GM12878 (cell line): Measurements from ENCODE around the gene EXD3. TPM values are rescaled to one million over a fixed set of nuclear protein-coding genes. Genes with fewer than 3 reads are reported as not detected.

Experiments used
- ATF7 ChIP-seq: fragments of 450-650 bp; IDR thresholded peaks from 2 replicates; pipeline ENCODE4 v1.6.1; 2016; ENCODE audit warnings: low read depth, mild to moderate bottlenecking
- CBFB ChIP-seq: IDR thresholded peaks from 2 replicates; pipeline ENCODE4 v1.6.1; 2016; ENCODE audit warnings: antibody characterized with exemption, low read depth
- CBX5 ChIP-seq: sonication (generic); IDR thresholded peaks from 2 replicates; pipeline ENCODE4 v1.6.1; 2016; ENCODE audit warnings: low read depth, moderate library complexity, mild to moderate bottlenecking, inconsistent platforms
- CEBPZ ChIP-seq: fragments of 150-350 bp; IDR thresholded peaks from 2 replicates; pipeline ENCODE4 v1.6.1; 2016; ENCODE audit warnings: low read depth, low read length
- E2F4 ChIP-seq: IDR thresholded peaks from 2 replicates; pipeline ENCODE4 v1.6.1; 2012; ENCODE audit warnings: low read depth, low read length, improper control_type of control experiment
- GABPA ChIP-seq: IDR thresholded peaks from 2 replicates; pipeline ENCODE4 v1.6.1; 2014; ENCODE audit warnings: antibody characterized with exemption, low read depth, mild to moderate bottlenecking, inconsistent platforms
- HDGF ChIP-seq: fragments of 450-650 bp; IDR thresholded peaks from 2 replicates; pipeline ENCODE4 v1.6.1; 2016; ENCODE audit warnings: antibody characterized with exemption
- IKZF2 ChIP-seq, 2 experiments: fragments of 450-650 bp; IDR thresholded peaks; 2 replicates each; pipeline ENCODE4 v1.6.1; 2017; ENCODE audit warnings: mild to moderate bottlenecking in 2 of 2, moderate library complexity in 2 of 2
- MLLT1 ChIP-seq: fragments of 450-650 bp; IDR thresholded peaks from 2 replicates; pipeline ENCODE4 v1.6.1; 2016; ENCODE audit warnings: mild to moderate bottlenecking
- MTA2 ChIP-seq: fragments of 450-650 bp; IDR thresholded peaks from 2 replicates; pipeline ENCODE4 v1.6.1; 2016; ENCODE audit warnings: low read depth, mild to moderate bottlenecking, moderate library complexity
- NBN ChIP-seq: fragments of 450-650 bp; IDR thresholded peaks from 2 replicates; pipeline ENCODE4 v1.6.1; 2016
- NRF1 ChIP-seq: conservative IDR thresholded peaks from 2 replicates; pipeline ENCODE4 v1.6.1; 2011; ENCODE audit warnings: mild to moderate bottlenecking, low read depth, low read length, improper control_type of control experiment
- PKNOX1 ChIP-seq: fragments of 450-650 bp; IDR thresholded peaks from 2 replicates; pipeline ENCODE4 v1.6.1; 2016; ENCODE audit warnings: mild to moderate bottlenecking
- RAD21 ChIP-seq: IDR thresholded peaks from 2 replicates; pipeline ENCODE4 v1.6.1; 2011; ENCODE audit warnings: mild to moderate bottlenecking, low read depth, low read length, moderate library complexity; ENCODE audit not compliant: insufficient read depth
- RBBP5 ChIP-seq: fragments of 200-600 bp; sonication (generic); conservative IDR thresholded peaks from 2 replicates; pipeline ENCODE4 v1.6.1; 2016
- SMAD5 ChIP-seq: IDR thresholded peaks from 2 replicates; pipeline ENCODE4 v1.6.1; 2016; ENCODE audit warnings: antibody characterized with exemption, low read depth
- SREBF1 ChIP-seq: IDR thresholded peaks from 2 replicates; pipeline ENCODE4 v1.6.1; 2012; ENCODE audit warnings: mild to moderate bottlenecking, low read length
- STAT3 ChIP-seq: IDR thresholded peaks from 2 replicates; pipeline ENCODE4 v1.6.1; 2011; ENCODE audit warnings: low read depth, low read length, improper control_type of control experiment
- TBL1XR1 ChIP-seq: IDR thresholded peaks from 2 replicates; pipeline ENCODE4 v1.6.1; 2012; ENCODE audit warnings: low read depth, low read length, improper control_type of control experiment
- TCF12 ChIP-seq: IDR thresholded peaks from 2 replicates; pipeline ENCODE4 v1.6.1; 2011; ENCODE audit warnings: low read depth, mild to moderate bottlenecking, low read length
- ZNF384 ChIP-seq: IDR thresholded peaks from 2 replicates; pipeline ENCODE4 v1.6.1; 2012; ENCODE audit warnings: low read depth, mild to moderate bottlenecking, low read length, improper control_type of control experiment, borderline replicate concordance
- ZNF687 ChIP-seq: fragments of 450-650 bp; IDR thresholded peaks from 2 replicates; pipeline ENCODE4 v1.6.1; 2017; ENCODE audit warnings: mild to moderate bottlenecking, moderate library complexity
- polyA plus RNA-seq, 11 experiments: library from polyadenylated mRNA; depleted of rRNA in 4 of 11; unstranded in 6 of 11; stranded (reverse) in 5 of 11; fragments of >200 nt; fragmentation: Nextera tagmentation in 4 of 11; fragmentation: Illumina TruSeq in 1 of 11; extraction: Ambion mirVana in 4 of 11; extraction: Trizol in 1 of 11; gene quantifications; 1 replicate in 1 of 11; 2 replicates in 10 of 11; pipeline versions ENCODE4 v1.2.1 to v1.2.3, GENCODE V29; 2011 to 2016; ENCODE audit warnings: inconsistent platforms in 2 of 11, missing spikeins in 2 of 11, low read depth in 1 of 11
- total RNA-seq, 4 experiments: library from RNA; depleted of rRNA in 3 of 4; stranded (reverse); fragments of >200 nt in 3 of 4; fragmentation: Illumina TruSeq in 1 of 4; extraction: Trizol in 1 of 4; gene quantifications; 2 replicates each; pipeline versions ENCODE4 v1.2.1 to v1.2.3, GENCODE V29; 2013 to 2021

Gene EXD3
- total and polyA plus RNA-seq, 10 of the 15 experiments (the other 5 are each of a cell fraction or from before 2014, with no cell fraction given) = 0.21 to 7.1 (median 3.6) TPM

GRCh38 chr9:137445275-137445807 lies 22.4 kb upstream of the EXD3 start (continued):
- TF ChIP-seq ZNF384 = peak; percentile 90
- no peak for TF ChIP-seq CEBPZ
- TF ChIP-seq MTA2 = 0 out of 2 replicates have a peak, but pooled peaks have one; percentile 21
- peak; percentile 76 for TF ChIP-seq RAD21
- no peak for TF ChIP-seq NRF1
- TF ChIP-seq GABPA = no peak
- peak; percentile 41; the same call in 1 of the 2 replicates for TF ChIP-seq ATF7
- no peak for TF ChIP-seq IKZF2 (IDR thresholded peaks at IDR 0.05)
- TF ChIP-seq TBL1XR1 = no peak
- TF ChIP-seq PKNOX1 = no peak
- no peak for TF ChIP-seq TCF12
- 0 out of 2 replicates have a peak, but pooled peaks have one; percentile 63 for TF ChIP-seq MLLT1
- no peak for TF ChIP-seq SMAD5
- TF ChIP-seq CBFB = 0 out of 2 replicates have a peak, but pooled peaks have one; percentile 29
- TF ChIP-seq ZNF687 = no peak
- TF ChIP-seq RBBP5 = no peak
- TF ChIP-seq HDGF = no peak
- TF ChIP-seq STAT3 = no peak
- TF ChIP-seq SREBF1 = no peak
- peak; percentile 71; the same call in 1 of the 2 replicates for TF ChIP-seq NBN
- TF ChIP-seq E2F4 = no peak
- no peak for TF ChIP-seq CBX5
